Kidney capillary endothelial cell (primary cell): ENCODE data around the gene RAB3IP.
"Not testable (repeated sequence)": the region's sequence is repeated elsewhere in the genome, so short reads cannot be mapped to it uniquely, and the experiment has no call there.

Experiments
- DNase-seq: peaks from one replicate; pipeline ENCODE4 v3.0.0-alpha.2; 2018; ENCODE audit warnings: low spot score

RAB3IP gene

GRCh38 chr12:69756088-69756755 is 17.6 kb downstream of the RAB3IP start:
- no peak for DNase-seq

GRCh38 chr12:69758105-69758504 is 19.4 kb downstream of the RAB3IP start:
- DNase-seq, result no peak

DNA sequence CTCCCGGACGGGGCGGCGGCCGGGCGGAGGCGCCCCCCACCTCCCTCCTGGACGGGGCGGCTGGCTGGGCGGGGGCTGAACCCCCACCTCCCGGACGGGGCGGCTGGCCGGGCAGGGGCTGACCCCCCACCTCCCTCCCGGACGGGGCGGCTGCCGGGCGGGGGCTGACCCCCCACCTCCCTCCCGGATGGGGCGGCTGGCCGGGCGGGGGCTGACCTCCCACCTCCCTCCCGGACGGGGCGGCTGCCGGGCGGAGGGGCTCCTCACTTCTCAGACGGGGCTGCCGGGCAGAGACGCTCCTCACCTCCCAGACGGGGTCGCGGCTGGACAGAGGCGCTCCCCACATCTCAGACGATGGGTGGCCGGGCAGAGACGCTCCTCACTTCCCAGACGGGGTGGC is 20.9 kb downstream of the RAB3IP start:
- not testable (repeated sequence) for DNase-seq

GRCh38 chr12:69765515-69765914 is 26.9 kb downstream of the RAB3IP start:
- DNase-seq, result no peak

- DNase-seq, result no peak
These were observed 27.6 kb downstream of the RAB3IP start for GRCh38 chr12:69766260-69766659.

DNA sequence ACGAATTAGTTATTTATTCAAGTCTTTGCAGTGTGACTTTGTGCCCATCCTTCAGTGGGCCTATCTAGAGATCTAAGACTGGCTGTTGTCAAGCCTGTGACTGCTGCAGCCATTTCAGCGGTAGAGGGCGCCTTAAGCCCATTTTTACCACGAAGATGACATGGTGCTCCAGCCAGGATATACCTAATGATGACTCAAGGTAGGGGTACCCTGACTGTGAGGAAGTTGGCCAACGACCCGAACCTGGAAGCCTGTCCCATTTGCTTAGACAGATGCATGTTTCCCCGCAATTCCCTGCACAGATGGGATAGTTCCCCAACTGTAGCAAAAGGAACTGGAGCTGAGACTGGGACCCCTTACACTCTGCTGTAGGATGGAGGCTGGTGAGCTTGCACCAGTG is 41.3 kb downstream of the RAB3IP start:
- DNase-seq, result peak; percentile 47

DNA sequence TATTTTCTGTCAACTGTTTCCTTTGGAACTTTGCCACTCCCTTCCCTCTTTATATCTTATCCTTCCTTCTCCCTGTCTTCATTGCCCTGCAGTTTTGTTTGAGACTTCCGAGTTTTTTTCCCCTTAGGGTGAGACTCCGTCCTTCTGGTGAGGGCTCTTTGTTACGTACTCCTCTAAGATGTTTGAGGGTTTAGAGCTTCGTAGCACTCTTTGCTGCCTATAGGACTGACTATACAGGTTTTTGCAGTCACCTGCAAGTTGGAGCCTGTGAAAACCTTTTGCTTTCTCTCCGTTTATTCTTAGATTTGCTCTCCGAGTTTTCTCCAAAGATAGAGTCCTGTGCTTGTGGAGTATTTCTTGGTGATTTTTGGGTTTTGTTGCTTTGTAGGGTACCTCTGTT is 44.7 kb downstream of the RAB3IP start:
- DNase-seq, result no peak

GRCh38 chr12:69789351-69789750 is 50.7 kb downstream of the RAB3IP start:
- no peak for DNase-seq

DNA sequence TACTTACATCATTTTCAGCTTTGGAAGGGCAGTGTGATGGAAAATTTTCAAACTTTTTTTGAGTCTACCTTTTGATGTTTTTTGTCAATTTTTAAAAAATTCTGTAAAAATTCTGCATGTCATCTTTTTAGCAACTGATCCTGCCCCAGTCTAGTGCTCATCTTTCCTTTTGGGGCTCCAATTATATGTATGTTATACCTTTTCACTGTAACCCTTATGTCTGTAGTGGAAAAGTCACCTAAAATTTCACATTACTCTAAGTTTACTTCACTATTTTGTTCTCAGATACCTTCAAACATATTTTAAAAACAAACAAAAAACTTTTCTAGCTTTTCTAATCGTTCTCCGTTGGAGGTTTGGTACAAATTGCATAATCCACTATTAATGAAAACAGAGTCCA is 53.9 kb downstream of the RAB3IP start:
- no peak for DNase-seq

GRCh38 chr12:69807101-69807897 is 68.6 kb downstream of the RAB3IP start:
- DNase-seq, result not testable (repeated sequence)

DNA sequence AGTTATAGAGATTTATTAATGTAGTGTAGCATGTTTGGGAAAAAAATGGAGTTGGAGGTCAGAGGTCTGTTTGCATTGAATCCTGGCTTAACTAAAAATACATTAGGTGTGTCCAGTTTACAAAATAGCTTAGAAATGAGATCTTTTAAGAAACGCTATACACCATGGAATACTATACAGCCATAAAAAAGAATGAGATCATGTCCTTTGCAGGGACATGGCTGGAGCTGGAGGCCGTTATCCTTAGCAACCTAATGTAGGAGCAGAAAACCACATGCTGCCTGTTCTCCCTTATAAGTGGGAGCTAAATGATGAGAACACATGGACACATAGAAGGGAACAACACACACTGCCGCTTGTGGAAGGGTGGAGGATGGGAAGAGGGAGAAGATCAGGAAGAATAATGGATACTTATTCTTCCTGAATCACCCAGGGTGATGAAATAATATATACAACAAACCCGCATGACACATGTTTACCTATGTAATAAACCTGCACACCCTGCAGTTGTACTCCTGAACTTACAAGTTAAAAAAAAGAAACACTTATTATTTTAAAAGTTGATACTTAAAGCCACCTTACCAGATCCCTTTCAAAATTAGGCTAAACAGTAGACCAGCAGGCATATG is 72.3 kb downstream of the RAB3IP start:
- DNase-seq, result no peak

DNA sequence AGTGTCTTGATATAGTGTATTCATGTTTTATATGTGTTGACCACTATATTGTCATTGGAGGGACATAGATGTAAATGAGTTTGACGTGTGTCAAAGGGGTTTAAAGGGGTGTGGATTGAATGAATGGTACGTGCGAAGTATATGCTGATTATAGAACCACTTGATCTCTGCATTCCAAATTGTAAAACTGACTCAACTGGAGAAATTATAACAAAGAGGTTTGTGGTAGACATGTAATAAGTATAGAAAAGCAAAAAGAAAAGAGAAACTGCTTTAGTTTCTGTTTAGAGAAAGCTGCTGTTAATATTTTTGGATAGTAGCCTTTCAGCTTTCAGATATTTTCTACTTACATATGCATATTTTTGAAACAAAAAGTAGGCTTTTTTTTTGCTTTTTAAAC is 77.4 kb downstream of the RAB3IP start:
- DNase-seq, result no peak

GRCh38 chr12:69821032-69821455 is 82.4 kb downstream of the RAB3IP start:
- DNase-seq, result no peak

GRCh38 chr12:69821456-69822159 is 82.9 kb downstream of the RAB3IP start:
- DNase-seq, result peak; percentile 52

GRCh38 chr12:69822201-69822860 is 83.7 kb downstream of the RAB3IP start:
- no peak for DNase-seq

DNA sequence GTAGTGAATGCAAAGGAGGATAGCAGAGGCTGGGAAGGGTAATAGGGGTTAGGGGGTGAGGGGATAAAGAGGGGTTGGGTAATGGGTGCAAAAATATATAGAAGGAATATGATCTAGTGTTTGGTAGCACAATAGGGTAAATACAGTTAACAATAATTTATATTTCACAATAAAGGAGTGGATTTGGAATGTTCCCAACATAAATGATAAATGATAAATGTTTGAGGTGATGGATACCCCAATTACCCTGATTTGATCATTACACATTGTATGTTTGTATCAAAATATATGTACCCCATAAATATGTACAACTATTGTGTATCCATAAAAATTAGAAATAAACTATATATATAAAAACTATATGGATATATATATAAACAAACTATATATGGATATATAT is 85.4 kb downstream of the RAB3IP start:
- no peak for DNase-seq

- DNase-seq, result no peak
These were observed 86.4 kb downstream of the RAB3IP start, which contains the start of gene MYRFL for GRCh38 chr12:69824966-69825560. Gene MYRFL, plus strand, starts transcription at chr12:69825227. Its CDS starts 291 bp downstream, at chr12:69825518.

- DNase-seq, result no peak
These were observed 90.2 kb downstream of the RAB3IP start for GRCh38 chr12:69828897-69829296.

DNA sequence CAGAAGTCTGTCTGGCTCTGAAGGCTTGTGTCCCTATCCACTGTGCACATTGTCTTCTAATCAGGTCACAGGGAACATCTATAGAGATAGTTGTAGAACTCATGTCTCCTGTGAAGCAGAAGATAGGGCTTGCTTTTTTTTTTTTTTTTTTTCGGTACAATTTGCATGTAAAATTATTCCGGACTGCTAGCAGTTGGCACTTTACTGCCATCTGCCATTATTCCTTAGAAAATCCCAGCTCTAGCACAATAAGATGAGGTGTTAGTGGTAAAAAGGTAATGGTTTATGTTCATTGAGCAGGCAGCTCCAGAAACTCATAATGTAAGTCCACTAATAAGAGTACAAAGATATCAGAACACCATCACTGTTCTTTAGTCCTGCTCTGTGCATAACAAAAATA is 95.0 kb downstream of the RAB3IP start:
- DNase-seq, result no peak

- no peak for DNase-seq
These were observed 95.5 kb downstream of the RAB3IP start for GRCh38 chr12:69834147-69834546.

DNA sequence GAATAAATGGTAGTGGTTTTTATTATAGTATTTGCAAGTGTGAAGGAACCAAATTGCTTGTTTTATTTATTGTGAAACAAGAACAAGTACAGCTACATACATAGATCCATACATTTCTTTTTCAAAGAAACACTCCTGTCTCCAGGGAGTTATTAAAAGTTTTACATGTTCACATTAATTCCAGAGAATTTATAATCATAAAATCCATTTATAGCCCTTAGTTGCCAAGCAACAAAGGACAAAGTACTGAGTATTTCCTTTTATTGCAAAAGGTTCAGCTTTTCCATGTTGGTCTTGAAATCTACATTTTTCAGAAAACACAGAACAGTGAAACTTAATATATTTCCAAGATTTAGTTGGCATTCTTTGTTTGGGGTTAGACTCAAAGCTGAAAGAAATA is 95.9 kb downstream of the RAB3IP start:
- DNase-seq, result no peak
